Measurements from ENCODE around the gene PLSCR4. TPM values are rescaled to one million over a fixed set of nuclear protein-coding genes. Genes with fewer than 3 reads are reported as not detected.
"Not testable (repeated sequence)": the region's sequence is repeated elsewhere in the genome, so short reads cannot be mapped to it uniquely, and the experiment has no call there.

PLSCR4 gene
- total RNA-seq, 2 experiments from 2014 or later: not detected

DNA sequence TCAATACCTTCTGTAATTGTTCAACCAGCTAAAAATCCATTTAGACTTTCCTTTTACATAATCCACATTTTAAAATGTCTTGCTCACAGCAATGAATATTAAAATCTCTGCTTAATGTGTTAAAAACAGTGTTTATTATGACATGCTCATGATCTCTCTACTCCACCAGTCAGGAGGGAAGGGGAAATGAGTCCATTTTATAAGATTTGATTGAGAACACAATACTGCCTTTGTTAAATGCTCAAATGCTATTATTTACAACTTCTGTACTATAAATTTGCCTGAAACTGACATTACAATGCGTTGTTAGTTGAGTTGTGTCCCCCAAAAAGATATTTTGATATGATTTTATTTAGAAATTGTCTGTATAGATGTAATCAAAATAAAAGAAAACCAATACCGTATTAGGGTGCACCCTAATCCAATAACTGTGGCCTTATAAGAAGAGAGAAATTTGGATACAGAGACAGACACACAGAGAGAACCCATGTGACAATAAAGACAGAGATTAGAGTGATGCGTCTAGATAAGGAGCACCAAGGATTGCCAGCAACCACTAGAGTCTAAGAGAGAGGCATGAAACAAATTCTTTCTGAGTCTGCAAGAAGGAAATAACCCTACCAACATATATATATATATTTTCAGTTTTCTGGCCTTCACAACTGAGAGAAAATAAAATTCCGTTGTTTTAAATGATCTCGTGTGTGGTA is 9.1 kb upstream of the PLSCR4 start:
- Mint-ChIP-seq H3K4me1 (ENCODE audit: low read depth) (no peaks in the 10 kb centered on the region), H3K27ac (no peak overlapping the region), H3K36me3 (ENCODE audit: low read depth) (no peaks in the 10 kb centered on the region), H3K9me3 (no peaks in the 10 kb centered on the region), H3K4me3 (no peak overlapping the region), H3K27me3 (peaks cover 12% of the 10 kb centered on the region)
- ATAC-seq: no peak
- no peak for DNase-seq
- intact Hi-C loops (cut with micrococcal nuclease): no loop called here
- ChIA-PET CTCF (no interaction called here), POLR2A (no interaction called here)
- TF ChIP-seq, protein P1, sequence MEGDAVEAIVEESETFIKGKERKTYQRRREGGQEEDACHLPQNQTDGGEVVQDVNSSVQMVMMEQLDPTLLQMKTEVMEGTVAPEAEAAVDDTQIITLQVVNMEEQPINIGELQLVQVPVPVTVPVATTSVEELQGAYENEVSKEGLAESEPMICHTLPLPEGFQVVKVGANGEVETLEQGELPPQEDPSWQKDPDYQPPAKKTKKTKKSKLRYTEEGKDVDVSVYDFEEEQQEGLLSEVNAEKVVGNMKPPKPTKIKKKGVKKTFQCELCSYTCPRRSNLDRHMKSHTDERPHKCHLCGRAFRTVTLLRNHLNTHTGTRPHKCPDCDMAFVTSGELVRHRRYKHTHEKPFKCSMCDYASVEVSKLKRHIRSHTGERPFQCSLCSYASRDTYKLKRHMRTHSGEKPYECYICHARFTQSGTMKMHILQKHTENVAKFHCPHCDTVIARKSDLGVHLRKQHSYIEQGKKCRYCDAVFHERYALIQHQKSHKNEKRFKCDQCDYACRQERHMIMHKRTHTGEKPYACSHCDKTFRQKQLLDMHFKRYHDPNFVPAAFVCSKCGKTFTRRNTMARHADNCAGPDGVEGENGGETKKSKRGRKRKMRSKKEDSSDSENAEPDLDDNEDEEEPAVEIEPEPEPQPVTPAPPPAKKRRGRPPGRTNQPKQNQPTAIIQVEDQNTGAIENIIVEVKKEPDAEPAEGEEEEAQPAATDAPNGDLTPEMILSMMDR (IDR thresholded peaks at IDR 0.05): no peak

DNA sequence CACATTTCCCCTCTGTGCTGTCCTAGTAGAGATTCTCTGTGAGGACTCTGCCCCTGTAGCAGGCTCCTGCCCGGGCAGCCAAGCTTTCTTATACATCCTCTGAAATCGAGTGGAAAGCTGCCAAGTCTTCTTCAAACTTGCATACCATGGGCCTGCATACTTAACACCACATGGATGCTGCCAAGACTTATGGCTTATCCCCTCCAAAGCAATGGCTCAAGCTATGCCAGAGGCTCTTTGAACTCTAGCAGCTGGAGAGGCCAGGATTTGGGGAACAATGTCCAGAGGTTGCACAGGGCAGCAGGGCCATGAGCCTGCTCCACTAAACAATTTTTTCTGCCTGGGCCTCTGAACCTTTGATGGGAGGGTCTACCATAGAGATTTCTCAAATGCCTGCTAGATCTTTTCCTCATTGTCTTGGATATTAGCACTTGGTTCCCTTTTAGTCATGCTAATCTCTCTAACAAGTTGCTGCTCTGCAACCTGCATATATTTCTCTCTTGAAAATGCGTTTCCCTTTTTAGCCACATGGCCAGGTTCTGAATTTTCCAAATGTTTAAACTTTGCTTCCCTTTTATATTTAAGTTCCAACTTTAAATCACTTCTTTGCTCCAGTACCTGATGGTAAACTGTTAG is 6.1 kb upstream of the PLSCR4 start:
- DNase-seq (no peak), ATAC-seq (no peak)
- Mint-ChIP-seq H3K36me3 (ENCODE audit: low read depth) (no peaks in the 10 kb centered on the region), H3K27ac (no peak overlapping the region), H3K9me3 (peaks cover 4% of the 10 kb centered on the region), H3K4me3 (no peak overlapping the region), H3K27me3 (peaks cover 24% of the 10 kb centered on the region), H3K4me1 (ENCODE audit: low read depth) (no peaks in the 10 kb centered on the region)
- intact Hi-C loops (cut with micrococcal nuclease): no loop called here
- CTCF ChIA-PET: interaction anchor here (1.1 kb wide), 1 partner anchor 66 kb away, joined by 3 read pairs; no protein-coding TSS in a partner anchor
- TF ChIP-seq, protein P1 (IDR thresholded peaks at IDR 0.05): no peak
- POLR2A ChIA-PET: no interaction called here

DNA sequence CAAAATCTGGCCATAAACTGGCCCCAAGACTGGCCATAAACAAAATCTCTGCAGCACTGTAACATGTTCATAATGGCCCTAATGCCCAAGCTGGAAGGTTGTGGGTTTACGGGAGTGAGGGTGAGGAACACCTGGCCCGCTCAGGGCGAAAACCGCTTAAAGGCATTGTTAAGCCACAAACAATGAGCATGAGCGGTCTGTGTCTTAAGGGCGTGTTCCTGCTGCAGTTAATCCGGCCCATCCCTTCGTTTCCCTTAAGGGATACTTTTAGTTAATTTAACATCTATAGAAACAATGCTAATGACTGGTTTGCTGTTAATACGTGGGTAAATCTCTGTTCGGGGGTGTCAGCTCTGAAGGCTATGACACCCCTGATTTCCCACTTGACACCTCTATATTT is 1.5 kb upstream of the PLSCR4 start:
- ATAC-seq; DNase-seq; H3K4me3 Mint-ChIP-seq; H3K27ac Mint-ChIP-seq; H3K36me3 Mint-ChIP-seq (ENCODE audit: low read depth); H3K4me1 Mint-ChIP-seq (ENCODE audit: low read depth); POLR2A ChIA-PET; intact Hi-C loops (cut with micrococcal nuclease); CTCF ChIA-PET; H3K9me3 Mint-ChIP-seq: not testable (repeated sequence)
- H3K27me3 Mint-ChIP-seq: peaks cover 36% of the 10 kb centered on the region

DNA sequence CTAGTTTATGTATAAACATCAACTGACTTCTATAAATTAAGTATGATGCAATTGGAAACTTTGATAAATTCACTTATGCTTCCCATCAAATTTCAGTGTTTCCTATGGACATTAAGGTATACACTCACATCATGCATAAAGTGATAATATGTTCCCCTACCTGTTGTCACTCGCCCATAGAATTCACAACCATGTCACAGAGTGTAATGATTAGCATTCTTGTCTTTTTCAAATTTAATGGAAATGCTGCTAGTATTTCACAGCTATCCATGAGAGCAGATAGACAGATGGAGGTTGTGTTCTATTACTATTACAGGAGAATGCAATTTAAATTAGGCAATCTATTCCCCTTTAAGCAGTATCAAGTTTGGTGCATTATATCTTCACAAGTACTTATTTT is 984 bp downstream of the PLSCR4 start:
- intact Hi-C loops (cut with micrococcal nuclease): no loop called here
- Mint-ChIP-seq H3K9me3 (peaks cover 4% of the 10 kb centered on the region), H3K4me1 (ENCODE audit: low read depth) (no peaks in the 10 kb centered on the region), H3K36me3 (ENCODE audit: low read depth) (no peaks in the 10 kb centered on the region), H3K27me3 (peaks cover 33% of the 10 kb centered on the region), H3K27ac (no peak overlapping the region), H3K4me3 (peak overlapping the region; percentile 59)
- DNase-seq (no peak), ATAC-seq (no peak)
- POLR2A ChIA-PET: no interaction called here
- TF ChIP-seq, protein P1 (IDR thresholded peaks at IDR 0.05): no peak
- CTCF ChIA-PET: no interaction called here

DNA sequence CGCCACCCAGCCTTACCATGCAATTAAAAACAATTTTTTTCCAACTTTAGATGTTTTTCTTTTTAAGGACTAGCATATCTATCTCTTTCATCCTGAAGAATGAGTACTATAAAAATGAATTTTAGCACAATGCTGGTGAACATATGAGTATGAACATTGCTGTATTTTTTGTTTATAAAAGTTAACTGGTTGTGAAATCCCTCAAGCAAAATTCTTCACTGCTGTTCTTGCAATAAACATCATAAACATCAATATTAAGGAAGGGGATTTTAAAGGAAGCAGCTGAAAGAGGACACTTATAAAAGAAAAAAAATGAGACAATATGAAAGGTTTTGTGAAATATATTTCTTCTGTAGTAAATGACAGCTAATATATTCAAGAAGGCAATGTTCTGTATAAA is 3.0 kb downstream of the PLSCR4 start:
- no peak overlapping the region for H3K4me3 Mint-ChIP-seq
- DNase-seq: no peak
- intact Hi-C loops (cut with micrococcal nuclease): no loop called here
- H3K4me1 Mint-ChIP-seq (ENCODE audit: low read depth): no peaks in the 10 kb centered on the region
- no peaks in the 10 kb centered on the region for H3K36me3 Mint-ChIP-seq (ENCODE audit: low read depth)
- TF ChIP-seq, protein P1 (IDR thresholded peaks at IDR 0.05): no peak
- H3K9me3 Mint-ChIP-seq: no peaks in the 10 kb centered on the region
- no peak overlapping the region for H3K27ac Mint-ChIP-seq
- ChIA-PET CTCF (no interaction called here), POLR2A (interaction anchor here (0.6 kb wide), 1 partner anchor 1069 kb away, joined by 3 read pairs; no protein-coding TSS in a partner anchor)
- peaks cover 29% of the 10 kb centered on the region for H3K27me3 Mint-ChIP-seq
- ATAC-seq: no peak
